Measurements from ENCODE around the gene ACSS1.

The ACSS1 gene

DNA sequence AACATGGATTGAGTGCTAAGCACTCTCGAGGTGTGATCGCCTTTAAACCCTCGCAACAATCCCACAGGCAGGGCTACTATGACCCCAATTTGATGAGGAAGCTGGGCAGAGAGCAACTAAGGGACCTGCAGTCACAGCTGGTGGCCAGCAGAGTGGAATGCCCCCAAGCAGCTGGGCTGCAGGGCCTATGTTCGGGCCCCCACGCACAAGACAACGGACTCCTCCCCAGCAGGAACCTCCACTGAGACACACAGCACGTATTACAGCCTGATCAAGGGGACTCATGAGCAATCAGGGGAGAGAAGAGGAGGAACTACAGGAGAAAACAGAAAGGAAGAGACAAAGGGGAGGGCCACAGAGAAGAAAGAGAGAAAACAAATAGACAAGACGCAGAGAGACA lies 87.2 kb downstream of the ACSS1 start:
- DNase-seq (ENCODE audit: low read depth in 2 of 2) = no peak

DNA sequence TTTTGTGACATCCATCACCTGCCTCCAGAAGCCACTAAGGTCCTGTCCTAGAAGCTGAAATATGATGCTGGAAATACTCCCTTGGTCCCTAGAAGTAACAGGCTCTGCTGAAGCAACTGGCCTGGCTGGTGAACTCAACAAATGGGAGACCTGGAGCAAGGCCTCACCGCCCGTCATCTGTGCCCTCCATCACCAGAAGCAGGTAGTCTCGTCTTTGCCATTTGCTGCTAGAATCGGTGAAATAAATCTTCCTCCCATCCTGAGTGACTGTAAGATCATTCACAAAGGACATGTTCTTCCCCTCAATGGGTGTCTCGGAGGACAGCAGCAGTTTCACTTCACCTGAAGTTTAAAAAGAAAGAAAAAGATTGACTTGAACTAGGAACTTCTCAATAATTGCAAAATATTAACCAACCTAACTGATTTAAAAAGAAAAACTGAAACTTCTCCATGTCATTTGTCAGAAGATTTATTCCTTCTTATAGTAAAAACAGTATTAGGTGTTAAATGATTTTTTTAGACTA lies 87.8 kb downstream of the ACSS1 start:
- no peak for DNase-seq (ENCODE audit: low read depth in 2 of 2)

DNA sequence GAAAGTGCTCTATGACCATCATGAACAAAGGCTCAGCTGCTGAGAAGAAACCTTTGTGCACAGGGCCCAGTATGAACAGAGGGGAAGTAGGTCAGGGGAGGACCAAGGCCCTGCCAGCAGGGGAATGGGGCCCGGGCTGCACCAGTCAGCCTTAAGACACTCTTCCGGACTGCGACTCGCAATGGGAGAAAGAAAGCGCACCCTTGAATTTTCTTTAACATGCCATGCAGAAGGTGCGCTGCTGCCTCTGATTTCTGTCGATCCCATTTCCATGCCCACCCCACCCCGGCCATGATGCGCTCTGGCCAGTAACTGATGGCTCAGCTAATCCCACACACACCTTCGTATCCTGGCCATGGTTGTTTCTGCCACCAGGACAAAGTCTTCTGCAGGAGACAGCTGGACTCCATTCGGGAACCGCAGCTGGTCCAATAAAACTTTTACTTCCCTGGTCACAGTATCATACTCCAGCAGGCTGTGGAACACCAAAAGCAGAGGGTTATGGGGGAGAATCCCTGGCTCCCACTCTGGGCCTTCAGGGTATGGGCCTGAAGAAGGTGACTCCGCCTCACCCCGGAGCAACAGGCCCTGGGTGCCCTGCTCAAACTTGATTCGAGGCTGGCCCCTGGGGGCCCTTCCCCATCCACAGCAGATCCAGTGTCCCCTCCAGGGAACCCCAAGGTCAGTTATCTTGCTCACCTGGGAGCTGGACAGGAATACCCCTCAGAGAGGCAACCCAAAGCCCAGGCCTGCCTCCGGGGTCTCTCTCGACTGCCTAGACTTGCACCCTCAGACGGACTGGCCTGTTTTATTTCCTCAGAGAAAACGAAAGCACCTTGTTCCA lies 88.5 kb downstream of the ACSS1 start:
- DNase-seq (ENCODE audit: low read depth in 2 of 2) = no peak

DNA sequence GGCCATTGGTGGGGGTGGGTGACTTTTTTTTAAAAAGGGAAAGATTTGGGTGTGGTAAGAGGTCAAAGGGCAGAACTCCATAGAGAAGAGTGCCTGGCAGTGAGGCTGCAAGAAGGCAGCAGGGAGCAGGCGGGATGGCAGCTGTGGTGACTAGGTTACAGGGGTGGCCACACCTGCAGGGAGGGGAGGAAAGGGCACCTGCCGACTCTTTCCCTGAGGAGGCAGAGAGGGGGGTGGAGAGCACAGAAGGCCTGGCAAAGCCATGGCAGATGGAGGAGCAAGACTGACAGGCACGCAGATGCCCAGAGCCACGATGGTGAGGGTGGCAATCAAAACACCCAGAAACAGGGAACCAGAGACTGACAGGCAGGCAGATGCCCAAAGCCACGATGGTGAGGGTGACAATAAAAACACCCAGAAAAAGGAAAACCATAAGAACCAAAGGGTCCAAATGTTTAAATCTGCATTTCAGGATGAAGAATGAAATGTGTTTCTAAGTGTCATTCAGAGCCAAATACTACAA lies 89.6 kb downstream of the ACSS1 start:
- DNase-seq (ENCODE audit: low read depth in 2 of 2) = no peak

DNA sequence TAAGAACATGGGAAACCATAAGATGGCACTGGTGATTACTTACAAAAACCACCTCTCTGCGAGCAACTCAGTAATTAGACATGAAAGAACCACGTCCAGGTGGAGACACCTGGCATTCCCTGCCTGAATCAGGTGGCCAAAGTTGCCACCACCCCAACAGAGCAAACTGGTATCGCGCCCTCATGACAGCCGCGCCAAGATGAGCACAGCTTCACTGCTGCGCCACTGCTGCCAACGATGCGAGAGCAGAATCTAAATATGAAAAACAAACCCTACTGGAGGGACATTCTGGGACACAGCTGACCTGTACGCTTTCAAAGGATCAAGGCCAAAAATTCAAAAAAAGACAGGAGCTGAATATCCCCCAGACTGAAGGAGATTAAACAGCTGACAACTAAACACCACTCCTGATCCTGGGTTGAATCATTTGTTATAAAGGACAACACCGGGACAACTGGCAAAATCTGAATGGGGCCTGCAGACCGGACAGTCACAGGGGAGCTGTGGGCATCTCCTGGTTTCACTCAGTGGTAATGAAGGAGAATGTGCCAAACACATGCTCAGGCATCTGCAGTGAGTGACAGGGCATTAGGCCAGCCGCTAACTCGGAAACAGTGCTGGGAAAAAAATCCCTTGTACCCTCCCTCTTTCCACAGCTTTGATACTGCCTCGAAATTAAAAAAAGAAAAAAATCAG lies 91.5 kb downstream of the ACSS1 start:
- no peak for DNase-seq (ENCODE audit: low read depth in 2 of 2)

DNA sequence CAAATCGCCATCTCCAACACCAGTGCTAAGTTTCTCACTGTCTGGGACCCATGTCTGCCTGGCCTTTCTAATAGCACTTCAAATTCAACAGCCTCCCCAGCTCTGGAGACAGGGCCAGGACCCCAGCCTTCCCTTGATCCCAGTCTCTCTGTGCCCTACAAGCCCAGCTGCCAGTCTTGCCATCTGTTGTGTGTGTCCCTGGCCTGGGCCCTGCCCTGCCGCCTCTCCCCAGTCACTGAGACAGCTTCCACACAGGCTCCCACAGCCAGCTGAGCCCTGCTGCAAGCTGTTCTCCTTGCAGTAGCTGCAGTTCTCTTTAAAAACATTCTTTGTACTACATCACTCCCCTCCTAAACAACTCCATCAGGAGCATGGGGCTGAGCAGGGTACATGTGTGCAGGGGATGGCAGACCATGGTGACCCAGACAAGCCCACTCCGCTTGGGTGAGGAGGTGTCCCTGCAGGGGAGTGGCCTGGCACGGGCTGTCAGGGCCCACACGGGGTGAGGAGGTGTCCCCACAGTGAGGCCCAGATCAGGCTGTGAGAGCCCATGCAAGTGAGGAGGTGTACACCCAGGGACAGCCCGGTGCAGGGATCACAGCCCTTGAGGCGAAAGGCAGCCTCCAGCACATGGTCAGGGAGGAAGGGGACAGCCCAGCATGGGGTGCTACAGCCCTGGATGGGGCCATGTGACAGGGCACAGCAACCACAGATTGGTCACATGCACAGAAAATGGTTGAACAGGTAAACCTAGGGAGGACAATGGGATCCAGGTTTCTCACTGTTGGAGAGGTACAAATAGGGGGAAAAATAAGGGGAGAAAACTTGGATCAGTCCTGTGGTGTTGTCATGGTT lies 92.6 kb downstream of the ACSS1 start:
- no peak for DNase-seq (ENCODE audit: low read depth in 2 of 2)

DNA sequence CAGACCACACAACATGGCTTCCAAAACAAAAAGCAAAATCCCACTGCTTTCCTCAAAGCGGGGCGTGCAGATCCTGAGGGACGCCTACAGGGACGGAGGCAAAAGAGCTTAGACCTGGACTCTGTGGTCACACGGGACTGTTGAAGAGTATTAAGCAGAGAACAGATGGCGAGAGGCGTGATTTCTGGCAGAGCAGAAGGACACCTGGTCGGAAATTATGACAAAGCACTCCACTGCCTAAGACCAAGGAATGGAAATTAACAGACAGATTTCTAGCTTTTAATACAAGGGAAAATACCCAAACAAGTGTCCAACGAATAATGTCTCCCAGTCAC lies 93.5 kb downstream of the ACSS1 start:
- no peak for DNase-seq (ENCODE audit: low read depth in 2 of 2)

DNA sequence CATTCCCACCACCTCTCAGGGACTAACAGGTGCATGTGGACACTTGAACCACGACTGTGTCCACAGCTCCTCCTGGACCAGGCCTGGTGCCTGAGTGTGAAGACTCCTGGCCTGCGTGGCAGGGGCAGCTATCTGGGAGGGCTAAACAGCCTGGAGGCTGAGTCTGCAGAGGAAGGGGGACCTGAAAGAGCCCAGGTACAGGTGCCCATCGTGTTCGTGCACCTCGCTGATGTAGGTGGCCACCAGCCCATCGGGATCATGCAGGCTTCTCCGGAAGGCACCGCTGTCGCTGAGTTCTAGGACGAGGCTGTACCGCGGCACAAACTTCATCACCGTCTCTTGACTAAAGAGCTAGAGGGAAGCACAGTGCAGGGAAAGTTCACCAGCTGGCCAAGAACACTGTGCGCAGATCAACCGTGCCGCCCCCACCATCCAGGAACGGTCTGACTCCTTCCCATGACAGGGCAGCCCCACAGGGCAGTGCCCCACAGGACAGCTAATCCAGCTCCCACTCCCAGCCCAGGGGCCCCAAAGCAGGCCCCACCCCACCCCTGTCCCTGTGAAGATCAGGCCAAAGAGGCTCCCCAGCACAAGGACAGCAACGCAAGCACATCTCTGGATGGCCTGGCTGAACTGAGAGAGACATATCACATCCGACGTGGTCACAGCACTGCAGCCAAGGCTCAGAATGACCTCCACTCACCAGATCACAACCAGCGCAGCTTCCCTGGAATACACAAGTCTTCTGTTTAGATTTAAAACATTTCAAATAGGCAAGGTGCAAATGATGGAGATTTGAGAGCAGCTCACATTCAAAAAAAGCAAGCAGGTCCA lies 94.0 kb downstream of the ACSS1 start:
- DNase-seq (ENCODE audit: low read depth in 2 of 2) = no peak

DNA sequence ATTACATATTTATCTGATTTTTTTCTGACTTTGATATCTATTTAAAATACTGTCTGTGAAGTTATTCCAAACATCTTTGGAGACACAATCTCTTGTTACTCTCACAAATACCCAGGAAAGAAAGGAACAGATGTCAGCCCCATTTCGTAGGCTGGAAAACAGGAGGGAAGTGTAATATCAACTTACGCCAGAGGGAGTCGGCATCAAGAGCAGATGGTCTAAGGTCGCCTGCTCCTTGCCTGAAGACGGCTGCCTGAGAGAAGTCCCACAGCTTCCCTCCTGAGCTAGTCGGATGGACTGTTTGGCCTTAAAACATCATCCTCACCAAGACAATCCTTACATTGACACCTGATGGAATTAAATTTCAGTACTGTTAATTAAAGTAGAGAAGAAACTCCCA lies 95.4 kb downstream of the ACSS1 start:
- DNase-seq (ENCODE audit: low read depth in 2 of 2) = no peak

DNA sequence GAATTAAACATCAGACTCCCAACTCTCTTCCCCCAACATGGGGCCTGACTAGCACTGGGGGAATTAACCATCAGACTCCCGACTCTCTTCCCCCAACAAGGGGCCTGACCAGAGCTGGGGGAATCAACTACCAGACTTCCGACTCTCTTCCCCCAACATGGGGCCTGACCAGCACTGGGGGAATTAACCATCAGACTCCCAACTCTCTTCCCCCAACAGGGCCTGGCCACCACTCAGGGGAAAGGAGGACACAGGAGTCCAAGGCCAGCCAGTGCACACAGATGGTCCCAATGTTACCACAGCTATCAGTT lies 95.8 kb downstream of the ACSS1 start:
- DNase-seq (ENCODE audit: low read depth in 2 of 2) = no peak

DNA sequence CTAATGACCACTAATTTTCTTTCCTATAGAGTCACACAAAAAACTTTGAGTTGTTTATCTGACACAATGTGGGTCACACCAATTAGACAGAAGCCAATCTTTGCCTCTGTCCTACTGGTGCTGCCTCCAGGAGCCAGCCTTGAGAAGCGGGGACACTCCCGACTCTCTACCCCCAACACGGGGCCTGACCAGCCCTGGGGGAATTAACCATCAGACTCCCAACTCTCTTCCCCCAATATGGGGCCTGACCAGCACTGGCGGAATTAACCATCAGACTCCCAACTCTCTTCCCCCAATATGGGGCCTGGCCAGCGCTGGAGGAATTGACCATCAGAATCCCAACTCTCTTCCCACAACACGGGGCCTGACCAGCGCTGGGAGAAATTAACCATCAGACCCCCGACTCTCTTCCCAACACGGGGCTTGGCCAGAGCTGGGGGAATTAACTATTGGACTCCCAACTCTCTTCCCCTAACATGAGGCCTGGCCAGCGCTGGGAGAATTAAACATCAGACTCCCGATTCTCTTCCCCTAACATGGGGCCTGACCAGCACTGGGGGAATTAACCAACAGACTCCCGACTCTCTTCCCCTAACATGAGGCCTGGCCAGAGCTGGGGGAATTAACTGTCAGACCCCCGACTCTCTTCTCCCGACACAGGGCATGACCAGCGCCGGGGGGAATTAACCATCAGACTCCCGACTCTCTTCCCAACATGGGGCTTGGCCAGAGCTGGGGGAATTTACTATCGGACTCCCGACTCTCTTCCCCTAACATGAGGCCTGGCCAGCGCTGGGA lies 96.4 kb downstream of the ACSS1 start:
- DNase-seq (ENCODE audit: low read depth in 2 of 2) = no peak

DNA sequence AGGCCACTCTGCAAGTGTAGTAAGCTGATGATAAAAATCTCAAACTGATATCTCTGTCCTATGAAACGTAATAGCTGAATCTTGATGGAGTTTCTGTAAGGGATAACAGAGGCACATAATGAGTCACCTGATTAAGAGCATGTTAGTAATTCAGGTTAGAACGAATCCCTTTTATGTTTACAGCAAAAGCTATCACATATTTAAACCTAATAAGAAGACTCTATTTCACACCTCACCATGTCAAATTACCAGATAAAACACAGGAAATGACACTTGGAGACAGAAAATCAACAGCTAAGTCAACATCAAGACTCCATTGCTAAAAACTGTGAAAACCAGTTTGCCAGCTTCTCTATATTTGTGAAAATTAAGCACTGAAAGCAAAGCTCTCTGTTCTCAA lies 97.1 kb downstream of the ACSS1 start:
- DNase-seq (ENCODE audit: low read depth in 2 of 2) = no peak

DNA sequence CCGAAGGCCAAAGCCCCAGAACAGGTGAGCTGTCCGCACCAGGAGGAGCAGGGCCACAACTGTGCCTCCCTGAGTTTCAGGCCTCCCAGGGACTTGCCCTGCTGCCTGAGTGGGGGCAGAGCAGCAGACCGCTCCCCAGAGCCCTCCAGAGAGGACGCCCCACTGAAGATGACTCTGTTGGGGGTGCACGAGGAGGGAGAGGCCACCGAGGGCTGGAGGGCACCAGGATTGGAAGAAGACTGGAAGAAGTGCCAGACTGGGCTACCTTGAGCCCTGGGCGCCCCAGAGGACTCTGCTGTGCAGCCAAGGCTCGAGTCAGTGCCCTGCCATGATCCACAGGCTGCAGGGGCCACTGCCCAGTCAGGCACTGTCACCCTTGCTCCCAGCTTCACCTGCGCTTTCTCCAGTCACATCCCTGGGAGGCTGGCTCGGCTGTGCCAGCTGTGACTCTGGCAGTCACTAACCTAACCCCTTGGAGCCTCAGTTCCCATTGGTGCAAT lies 97.6 kb downstream of the ACSS1 start:
- no peak for DNase-seq (ENCODE audit: low read depth in 2 of 2)

DNA sequence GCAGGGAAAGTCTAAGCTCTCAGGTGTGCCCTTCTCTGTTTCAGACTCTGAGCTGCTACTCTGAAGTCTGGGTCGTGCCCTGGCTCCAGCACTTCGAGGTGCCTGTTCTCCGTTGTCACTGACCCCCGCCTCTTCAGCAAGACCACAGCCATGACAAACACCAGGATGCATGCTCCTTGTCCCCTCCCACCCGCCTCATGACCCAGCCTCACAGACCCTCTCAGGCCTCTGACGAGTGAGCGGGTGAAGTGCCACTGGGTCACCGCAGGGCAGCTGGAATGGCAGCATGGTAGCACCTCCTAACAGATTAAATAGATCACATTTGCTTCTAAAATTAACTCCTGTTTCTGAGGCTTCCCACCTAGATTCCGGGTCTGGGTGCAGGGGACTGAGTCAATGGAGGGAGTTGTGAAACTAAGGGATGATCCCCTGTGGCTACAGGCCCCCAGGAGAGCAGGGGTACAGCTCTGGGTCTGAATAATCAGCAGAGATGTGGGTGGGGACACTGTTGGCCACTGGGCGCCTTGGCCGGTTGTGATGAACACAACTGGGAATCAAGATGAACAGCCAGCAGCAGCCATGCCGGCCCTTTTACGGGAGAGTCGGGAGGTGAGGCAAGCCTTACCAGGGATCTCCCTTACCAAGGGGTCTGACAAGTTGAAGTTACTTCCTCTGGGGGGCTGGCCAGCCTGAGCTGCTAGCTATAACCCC lies 98.2 kb downstream of the ACSS1 start:
- DNase-seq (ENCODE audit: low read depth in 2 of 2) = no peak

DNA sequence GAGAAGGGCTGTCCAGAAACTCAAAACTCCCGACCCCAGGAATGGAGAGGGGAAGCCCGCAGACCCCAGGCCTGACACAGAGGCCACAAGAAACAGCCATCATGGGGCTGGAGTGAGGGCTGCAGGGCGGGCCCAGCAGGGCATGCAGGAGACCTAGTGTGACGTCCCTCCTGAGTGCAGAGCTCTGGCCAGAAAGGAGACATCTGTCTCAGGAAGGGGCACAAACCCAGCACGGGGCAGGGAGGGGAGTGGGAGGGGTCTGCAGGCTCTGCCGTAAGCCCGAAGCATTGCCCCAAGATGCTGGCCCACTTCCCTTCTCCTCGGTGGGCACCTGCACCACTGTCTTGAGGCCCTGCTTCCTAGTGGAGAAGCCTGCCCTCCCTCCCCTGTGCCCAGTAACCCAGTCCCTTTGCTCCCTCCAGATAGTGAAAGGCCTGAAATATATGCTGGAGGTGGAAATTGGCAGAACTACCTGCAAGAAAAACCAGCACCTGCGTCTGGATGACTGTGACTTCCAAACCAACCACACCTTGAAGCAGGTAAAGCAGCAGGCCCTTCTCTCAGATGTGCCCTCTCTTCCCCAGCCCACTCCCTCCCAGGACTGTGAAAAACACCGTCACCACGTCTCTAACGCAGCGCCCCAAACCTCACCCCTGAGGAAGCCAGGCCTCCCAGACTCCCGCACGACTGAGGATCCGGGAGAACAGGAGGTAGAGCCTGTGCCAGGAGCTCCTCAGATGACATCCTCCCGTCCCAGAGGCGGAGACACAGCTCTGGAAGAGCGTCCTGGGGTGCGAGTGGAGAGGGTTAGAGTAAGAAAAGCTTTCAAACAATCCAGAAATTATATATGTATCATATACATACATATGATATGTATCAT lies 99.2 kb downstream of the ACSS1 start:
- DNase-seq (ENCODE audit: low read depth in 2 of 2) = no peak

DNA sequence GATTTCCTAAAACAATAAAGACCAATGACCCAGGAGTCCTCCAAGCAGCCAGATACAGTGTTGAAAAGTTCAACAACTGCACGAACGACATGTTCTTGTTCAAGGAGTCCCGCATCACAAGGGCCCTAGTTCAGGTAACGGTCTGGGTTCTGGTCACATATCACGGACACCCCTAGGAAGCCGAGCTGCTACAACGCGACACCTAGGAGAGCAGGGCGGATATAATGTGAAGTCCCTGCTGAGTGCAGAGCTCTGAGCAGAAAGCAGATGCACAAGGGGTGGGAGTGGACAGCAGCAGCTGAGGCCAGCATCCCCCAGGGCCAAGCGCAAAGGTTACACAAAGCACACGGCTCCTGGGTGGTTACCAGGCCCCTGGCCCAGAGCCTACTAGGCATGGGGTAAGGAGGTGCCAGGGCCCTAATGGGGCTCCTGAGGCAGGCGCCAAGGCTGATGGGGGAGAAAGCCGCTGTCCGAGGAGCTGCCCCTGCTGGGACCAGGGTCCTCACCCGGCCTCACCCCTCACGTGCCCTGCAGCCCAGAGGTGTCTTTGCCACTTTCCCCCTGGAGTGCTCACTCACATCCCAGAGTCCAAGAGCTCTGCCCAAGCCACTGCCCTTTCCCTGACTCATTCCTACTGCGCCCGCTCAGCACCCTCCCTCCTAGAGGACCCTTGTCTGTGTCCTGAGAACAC lies 100.5 kb downstream of the ACSS1 start:
- DNase-seq (ENCODE audit: low read depth in 2 of 2) = no peak

Measured in activated CD8-positive, alpha-beta memory T cell treated with anti-CD3 and anti-CD28 coated beads for 4 hours (primary cell).